ENCODE results near the gene LCA5. TPM values are rescaled to one million over a fixed set of nuclear protein-coding genes. Genes with fewer than 3 reads are reported as not detected.
A peak's percentile ranks its signal among the peaks of the same experiment; 100 is the strongest.
"Not testable (repeated sequence)": the region's sequence is repeated elsewhere in the genome, so short reads cannot be mapped to it uniquely, and the experiment has no call there.

LCA5 gene
- total RNA-seq, 1 donor from 2014 or later: 4.3 TPM

DNA sequence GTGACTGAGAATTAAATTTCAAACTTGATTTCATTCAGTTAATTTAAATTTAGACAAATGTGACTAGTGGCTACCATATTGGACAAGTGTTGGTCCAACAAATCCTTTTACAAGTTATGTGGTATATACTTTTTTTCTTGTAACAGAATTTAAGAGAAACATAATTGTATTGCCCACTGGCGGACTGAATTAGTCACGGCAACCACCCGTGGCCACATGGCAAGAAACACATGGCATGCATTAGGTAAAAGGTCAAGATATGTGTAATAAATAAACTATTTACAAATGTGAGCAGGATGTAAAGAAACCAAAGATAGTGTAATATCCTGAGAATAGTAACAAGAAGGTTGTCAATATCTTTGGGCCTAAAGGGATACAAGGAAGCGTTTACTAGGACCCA is 91.2 kb downstream of the LCA5 start:
- H3K36me3 Mint-ChIP-seq (ENCODE audit: unreplicated experiment): peaks cover 5% of the 10 kb centered on the region
- H3K27me3 Mint-ChIP-seq (ENCODE audit: unreplicated experiment): no peaks in the 10 kb centered on the region
- no peak overlapping the region for H3K27ac Mint-ChIP-seq (ENCODE audit: unreplicated experiment)
- H3K4me1 Mint-ChIP-seq (ENCODE audit: unreplicated experiment): no peaks in the 10 kb centered on the region
- DNase-seq (ENCODE audit: extremely low spot score, unreplicated experiment): no peak
- peaks cover 20% of the 10 kb centered on the region for H3K9me3 Mint-ChIP-seq (ENCODE audit: unreplicated experiment)
- no peak for TF ChIP-seq CTCF (IDR thresholded peaks at IDR 0.05)
- no peak overlapping the region for H3K4me3 Mint-ChIP-seq (ENCODE audit: unreplicated experiment)

DNA sequence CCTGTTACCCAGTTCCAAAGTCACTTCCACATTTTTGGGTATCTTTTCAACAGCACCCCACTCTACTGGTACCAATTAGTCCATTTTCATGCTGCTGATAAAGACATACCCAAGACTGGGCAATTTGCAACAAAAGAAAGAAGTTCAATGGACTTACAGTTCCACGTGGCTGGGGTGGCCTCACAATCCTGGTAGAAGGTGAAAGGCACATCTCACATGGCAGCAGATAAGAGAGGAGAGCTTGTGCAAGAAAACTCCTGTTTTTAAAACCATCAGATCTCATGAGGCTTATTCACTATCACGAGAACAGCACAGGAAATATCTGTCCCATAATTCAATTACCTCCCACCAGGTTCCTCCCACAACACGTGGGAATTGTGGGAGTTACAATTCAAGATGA is 93.4 kb downstream of the LCA5 start:
- H3K9me3 Mint-ChIP-seq (ENCODE audit: unreplicated experiment): peaks cover 23% of the 10 kb centered on the region
- not testable (repeated sequence) for H3K27ac Mint-ChIP-seq (ENCODE audit: unreplicated experiment); H3K4me3 Mint-ChIP-seq (ENCODE audit: unreplicated experiment); H3K4me1 Mint-ChIP-seq (ENCODE audit: unreplicated experiment); H3K36me3 Mint-ChIP-seq (ENCODE audit: unreplicated experiment); DNase-seq (ENCODE audit: extremely low spot score, unreplicated experiment); H3K27me3 Mint-ChIP-seq (ENCODE audit: unreplicated experiment)

DNA sequence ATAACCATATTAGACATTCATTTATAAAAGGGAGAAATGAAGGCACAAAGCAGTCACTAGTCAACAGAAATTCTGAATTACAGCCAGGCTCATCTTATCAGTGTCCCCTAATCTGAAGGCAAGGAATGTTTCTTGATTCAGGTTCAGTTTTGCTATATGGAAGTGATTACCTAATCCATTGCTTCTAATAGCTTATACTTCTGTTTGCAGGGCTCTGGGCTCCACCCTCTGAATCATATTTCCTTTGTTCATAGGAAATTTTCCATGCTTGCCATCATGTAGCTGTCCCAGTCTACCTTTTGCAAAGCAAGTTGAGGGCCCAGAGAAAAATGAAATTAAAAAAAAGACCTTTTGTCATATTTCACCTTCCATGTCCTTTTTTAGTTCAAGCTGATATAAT is 96.0 kb downstream of the LCA5 start:
- Mint-ChIP-seq H3K36me3 (ENCODE audit: unreplicated experiment) (peaks cover 5% of the 10 kb centered on the region), H3K27me3 (ENCODE audit: unreplicated experiment) (peaks cover under 1% of the 10 kb centered on the region)
- TF ChIP-seq CTCF (IDR thresholded peaks at IDR 0.05): no peak

DNA sequence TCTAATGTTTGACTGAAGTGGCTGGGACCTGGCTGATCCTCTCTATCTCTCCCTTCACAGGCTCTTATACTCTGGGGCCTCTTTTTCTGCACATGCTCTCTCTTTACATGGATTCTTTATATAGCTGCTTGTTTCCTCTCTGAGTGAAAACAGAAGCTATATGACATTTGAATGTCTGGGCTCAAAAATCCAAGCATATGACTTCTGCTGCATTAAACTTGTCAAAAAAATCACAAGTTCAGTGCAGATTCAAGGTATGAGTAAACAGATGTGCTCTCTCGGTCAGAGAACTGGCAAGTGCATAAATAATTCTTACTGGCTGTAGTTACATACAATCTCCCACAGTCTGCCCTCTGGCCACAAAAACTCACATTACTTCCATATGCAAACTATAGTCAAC is 96.6 kb downstream of the LCA5 start:
- Mint-ChIP-seq H3K27ac (ENCODE audit: unreplicated experiment) (no peak overlapping the region), H3K4me1 (ENCODE audit: unreplicated experiment) (peaks cover 22% of the 10 kb centered on the region), H3K36me3 (ENCODE audit: unreplicated experiment) (peaks cover 5% of the 10 kb centered on the region), H3K4me3 (ENCODE audit: unreplicated experiment) (no peak overlapping the region), H3K27me3 (ENCODE audit: unreplicated experiment) (peaks cover 2% of the 10 kb centered on the region), H3K9me3 (ENCODE audit: unreplicated experiment) (peaks cover 23% of the 10 kb centered on the region)
- TF ChIP-seq CTCF (IDR thresholded peaks at IDR 0.05): no peak
- no peak for DNase-seq (ENCODE audit: extremely low spot score, unreplicated experiment)

More for the DNA sequence above, 96.0 kb downstream of the LCA5 start:
- DNase-seq (ENCODE audit: extremely low spot score, unreplicated experiment): no peak
- Mint-ChIP-seq H3K9me3 (ENCODE audit: unreplicated experiment) (peaks cover 23% of the 10 kb centered on the region), H3K4me3 (ENCODE audit: unreplicated experiment) (no peak overlapping the region), H3K4me1 (ENCODE audit: unreplicated experiment) (peaks cover 22% of the 10 kb centered on the region), H3K27ac (ENCODE audit: unreplicated experiment) (peak overlapping the region; percentile 50)

DNA sequence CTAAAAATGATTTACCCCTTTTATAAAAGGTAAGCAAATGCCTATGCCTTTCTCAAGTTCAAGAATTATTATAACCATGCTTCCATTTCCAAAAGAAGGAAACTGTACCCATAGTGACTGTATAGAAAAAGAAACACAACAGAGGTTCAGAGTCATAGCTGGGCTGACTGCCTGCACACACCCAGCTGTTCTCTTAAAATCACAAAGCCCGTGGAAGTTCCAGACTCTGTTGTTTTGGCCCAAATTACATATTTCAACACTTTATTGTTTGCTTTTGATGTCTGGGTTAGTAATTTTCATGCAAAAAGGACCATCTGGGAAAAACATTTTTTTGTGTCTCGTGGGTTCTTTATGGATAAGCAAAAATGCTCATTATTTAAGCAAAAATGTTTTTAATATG is 99.2 kb downstream of the LCA5 start:
- Mint-ChIP-seq H3K27me3 (ENCODE audit: unreplicated experiment) (peaks cover 2% of the 10 kb centered on the region), H3K9me3 (ENCODE audit: unreplicated experiment) (peaks cover 15% of the 10 kb centered on the region), H3K4me3 (ENCODE audit: unreplicated experiment) (no peak overlapping the region), H3K36me3 (ENCODE audit: unreplicated experiment) (peaks cover 5% of the 10 kb centered on the region), H3K27ac (ENCODE audit: unreplicated experiment) (peak overlapping the region; percentile 73), H3K4me1 (ENCODE audit: unreplicated experiment) (peaks cover 24% of the 10 kb centered on the region)
- no peak for DNase-seq (ENCODE audit: extremely low spot score, unreplicated experiment)
- TF ChIP-seq CTCF (IDR thresholded peaks at IDR 0.05): no peak

DNA sequence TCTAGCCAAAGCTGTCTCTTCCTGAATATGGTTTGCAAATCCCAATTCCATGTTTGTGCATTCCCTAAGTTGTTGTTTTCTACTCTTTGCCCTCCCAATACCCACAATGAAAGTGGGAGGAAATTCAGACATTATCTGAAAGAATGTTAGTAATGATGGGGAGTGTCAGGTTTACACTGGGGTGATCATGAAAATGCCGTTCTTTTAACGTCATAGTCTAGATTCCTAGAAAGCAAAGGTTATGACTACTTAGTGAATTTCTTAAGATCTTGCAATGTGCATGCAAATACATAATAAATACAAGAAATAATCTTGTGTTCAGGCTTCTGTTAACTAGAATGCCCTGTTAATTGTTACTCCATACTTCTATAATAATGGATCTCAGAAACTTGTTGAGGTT is 101.0 kb downstream of the LCA5 start:
- no peak overlapping the region for H3K4me3 Mint-ChIP-seq (ENCODE audit: unreplicated experiment)
- H3K9me3 Mint-ChIP-seq (ENCODE audit: unreplicated experiment): peaks cover 3% of the 10 kb centered on the region
- H3K36me3 Mint-ChIP-seq (ENCODE audit: unreplicated experiment): no peaks in the 10 kb centered on the region
- peaks cover 4% of the 10 kb centered on the region for H3K27me3 Mint-ChIP-seq (ENCODE audit: unreplicated experiment)
- DNase-seq (ENCODE audit: extremely low spot score, unreplicated experiment): no peak
- peaks cover 39% of the 10 kb centered on the region for H3K4me1 Mint-ChIP-seq (ENCODE audit: unreplicated experiment)
- H3K27ac Mint-ChIP-seq (ENCODE audit: unreplicated experiment): no peak overlapping the region
- no peak for TF ChIP-seq CTCF (IDR thresholded peaks at IDR 0.05)
